Inflammatory macrophage (primary cell): ENCODE results near the gene TNP1.
A peak's percentile ranks its signal among the peaks of the same experiment; 100 is the strongest.

Source experiments
- DNase-seq, 2 donors: peaks; one replicate each; pipeline ENCODE4 v3.0.0-alpha.2; 2020 to 2022
- total RNA-seq, 18 experiments: gene quantifications; one replicate each; lab custom pipeline; 2026; ENCODE audit warnings: mixed read lengths in 6 of 18, inconsistent platforms in 2 of 18; lab: John Stamatoyannopoulos, UW

TNP1 gene, protein sequence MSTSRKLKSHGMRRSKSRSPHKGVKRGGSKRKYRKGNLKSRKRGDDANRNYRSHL
- 0 reads per million in 18 experiments for total RNA-seq

DNA sequence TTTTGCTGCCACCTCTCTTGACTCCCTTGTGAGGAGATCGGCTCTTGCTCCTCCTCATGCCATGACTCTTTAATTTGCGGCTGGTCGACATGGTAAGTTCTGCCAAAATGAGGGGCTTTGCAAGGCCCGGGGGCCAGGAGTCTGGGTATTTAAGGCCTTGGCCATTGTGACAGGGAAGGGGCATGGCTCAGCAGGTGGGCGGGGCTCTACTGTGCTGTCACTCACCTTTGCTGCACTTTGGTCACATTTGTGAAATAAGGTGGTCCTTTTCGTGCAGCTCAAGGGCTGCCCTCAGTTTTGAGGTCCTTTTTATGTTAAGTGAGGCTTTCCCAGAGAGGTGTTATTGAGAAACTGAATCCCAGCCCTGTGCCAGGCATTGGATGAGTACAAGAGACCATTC, at the start of gene TNP1:
TNP1 (minus strand) TSS at position 121 of the 400 bp plus-strand sequence; CDS start at position 91, 30 bp downstream.
- no peak for DNase-seq

DNA sequence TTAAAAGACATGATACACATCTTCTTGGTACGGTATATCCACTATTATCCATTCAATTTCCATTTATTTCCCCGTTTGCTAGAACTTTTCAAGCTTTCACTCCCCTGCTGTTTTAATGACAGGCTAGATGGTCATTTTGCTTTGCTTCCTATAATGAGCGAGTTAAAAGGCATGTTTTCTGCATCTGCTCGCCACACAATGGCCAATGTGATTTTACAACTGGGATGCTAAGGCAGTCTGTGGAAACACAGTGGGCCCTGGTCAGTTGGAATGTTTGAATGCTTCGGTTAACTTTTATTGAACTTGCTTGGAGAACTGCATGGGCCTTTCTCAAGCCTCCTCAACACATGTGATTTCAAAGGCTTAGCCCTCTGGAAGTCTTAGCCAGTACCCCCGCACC, 48.4 kb upstream of the TNP1 start:
- DNase-seq, result no peak

DNA sequence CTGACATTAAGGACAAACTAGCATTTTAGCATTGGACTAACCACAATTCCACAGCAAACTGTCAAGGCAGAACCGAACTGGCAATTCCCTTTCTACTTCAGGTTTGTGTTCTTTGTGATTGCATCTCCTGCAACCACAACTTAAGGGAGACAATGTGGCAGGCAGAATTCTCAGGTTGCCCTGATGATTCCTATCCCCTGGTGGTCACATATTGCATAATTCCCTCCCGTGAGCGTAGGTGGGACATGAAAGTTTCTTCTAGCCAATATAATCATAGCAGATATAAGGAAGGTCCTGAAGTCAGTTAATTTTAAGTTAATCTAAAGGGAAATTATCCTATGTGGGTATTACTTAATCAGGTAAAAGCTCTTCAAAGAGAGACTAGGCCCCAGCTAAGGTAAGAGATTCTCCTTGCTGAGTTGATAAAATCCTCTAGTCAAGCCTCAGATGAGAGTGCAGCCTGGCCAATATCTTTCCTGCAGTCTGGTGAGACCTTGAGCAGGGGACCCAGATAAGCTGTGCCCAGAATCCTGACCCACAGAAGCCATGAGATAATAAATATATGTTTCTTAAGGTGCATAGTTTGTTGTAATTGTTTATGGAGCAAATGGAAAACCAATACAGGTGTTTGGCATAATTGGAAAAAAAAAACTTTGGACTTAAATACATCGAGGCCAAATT, 45.9 kb upstream of the TNP1 start:
- no peak for DNase-seq

DNA sequence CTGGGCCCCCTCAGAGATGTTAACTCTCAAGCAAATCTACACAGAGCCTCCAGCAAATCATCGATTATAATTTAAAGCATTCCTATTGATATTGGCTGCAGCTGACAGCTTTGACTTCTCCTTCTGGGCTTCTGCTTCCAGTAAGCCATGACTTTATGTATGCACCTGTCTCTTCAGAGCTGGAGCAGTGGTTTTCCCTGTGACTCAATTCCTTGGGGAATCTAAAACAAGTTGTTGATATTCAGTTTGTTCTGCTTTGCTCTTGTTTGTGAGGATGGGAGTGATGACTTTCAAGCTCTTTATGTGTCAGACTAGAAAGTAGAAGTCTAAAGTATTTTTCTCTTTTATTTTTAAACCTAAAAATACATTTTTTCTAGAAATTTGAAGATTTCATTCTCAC, 45.1 kb upstream of the TNP1 start:
- DNase-seq, result no peak

DNA sequence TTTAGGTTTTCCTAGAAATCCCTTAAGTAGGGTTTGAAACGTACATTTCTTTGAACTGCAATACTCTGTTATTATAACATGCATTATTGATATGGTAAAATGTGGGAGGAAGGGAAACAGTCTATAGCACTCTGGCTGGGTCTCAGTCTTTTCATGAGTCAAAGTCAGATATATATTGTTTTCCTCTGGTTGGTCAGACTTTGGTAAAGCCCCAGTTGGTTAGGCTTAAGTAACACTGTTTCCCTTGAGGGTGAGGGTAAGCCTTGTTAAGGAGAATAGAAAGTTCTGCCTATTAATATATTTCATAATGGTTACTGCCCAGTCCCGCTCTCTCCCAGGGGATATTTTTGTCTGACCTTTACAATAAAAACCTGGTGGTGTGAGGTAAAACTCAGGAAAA, 44.7 kb upstream of the TNP1 start:
- no peak for DNase-seq

DNA sequence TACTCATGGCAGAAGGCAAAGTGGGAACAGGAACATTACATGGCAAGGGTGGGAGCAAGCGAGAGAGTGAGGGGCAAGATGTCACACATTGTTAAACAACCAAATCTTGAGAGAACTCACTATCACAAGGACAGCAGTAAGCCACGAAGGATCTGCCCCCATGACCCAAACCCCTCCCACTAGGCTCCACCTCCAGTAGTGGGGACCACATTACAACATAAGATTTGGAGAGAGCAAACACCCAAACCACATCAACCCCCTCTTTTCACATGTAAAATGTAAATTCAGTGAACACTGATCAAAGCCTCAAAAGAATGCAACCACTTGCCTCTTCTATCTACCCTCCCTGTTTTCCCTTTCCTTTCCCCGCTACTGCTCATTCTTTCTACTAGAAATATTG, 43.6 kb upstream of the TNP1 start:
- DNase-seq, result no peak

DNA sequence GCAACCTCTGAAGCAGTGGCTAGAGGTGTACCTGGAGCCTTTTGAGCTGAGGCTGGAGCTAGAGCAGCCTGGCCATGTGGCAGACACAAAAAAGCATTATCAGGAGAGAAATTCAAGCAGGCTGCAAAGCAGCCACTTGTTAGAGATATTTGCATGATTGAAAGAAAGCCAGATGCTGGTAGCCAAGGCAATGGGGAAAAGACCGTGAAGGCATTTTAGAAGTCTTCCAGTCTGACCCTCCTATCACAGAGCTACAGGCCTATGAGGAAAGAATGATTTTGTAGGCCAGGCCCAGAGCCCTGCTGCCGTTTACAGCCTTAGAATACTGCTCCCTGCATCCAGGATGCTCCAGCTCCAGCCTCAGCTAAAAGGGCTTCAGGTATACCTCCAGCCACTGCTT, 41.4 kb upstream of the TNP1 start:
- no peak for DNase-seq

DNA sequence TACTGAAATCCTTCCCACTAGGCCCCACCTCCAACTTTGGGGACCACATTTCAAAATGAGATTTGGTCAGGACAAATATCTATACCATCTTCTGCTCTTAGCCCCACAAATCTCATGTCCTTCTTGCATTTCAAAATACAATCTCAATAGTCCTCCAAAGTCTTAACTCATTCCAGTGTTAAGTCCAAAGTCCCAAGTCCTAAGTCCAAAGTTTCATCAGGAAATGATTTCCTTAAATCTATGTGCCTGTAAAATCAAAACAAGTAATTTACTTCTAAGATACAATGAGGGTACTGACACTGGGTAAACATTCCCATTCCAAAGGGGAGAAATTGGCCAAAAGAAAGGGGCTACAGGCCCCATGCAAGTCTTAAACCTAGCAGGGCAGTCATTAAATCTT, 40.5 kb upstream of the TNP1 start:
- DNase-seq, result no peak

DNA sequence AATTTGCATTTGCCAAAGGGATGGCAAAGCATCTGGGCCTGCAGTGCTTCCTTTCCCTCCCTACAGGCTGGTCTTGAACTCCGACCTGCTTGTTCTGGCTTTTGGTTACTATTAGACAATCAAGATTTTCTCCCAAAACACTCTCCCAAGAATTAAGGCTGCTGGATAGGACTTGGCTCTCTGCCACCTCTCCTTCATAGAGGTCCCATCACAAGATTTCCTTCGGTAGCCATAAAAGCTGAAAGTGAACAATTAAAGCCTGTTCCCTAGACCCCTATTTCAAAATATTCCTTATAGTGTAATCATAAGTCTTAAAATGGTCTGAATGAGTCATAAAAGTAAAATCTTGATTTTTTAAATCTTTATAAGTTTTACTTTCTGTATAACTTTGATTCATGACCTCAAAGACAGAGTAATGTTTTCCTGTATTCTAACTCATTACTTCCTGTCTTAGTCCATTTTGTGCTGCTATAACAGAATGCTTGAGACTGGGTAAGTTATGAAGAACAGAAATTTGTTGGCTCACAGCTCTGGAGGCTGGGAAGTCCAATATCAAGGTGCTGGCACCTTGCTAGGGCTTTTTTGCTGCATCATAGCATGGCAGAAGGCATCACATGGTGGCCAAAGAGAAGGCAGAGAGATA, 37.8 kb upstream of the TNP1 start:
- DNase-seq, result no peak

DNA sequence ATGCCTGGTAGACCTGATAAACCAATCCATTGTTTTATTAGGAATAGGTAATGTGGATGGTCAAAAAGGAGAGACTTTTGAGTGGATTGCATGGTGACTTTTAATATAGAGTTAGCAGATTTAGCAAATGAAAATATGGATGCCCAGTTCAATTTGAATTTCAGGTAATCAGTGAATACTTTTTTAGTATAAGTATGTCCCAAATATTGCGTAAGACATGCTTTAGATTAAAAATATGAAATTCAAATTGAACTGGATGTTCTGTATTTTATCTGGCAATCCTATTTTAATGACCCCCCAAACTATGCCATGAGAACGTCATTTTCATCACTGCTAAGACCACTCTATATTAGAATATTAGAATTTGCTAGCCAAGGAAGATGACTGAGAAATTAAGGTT, 30.3 kb upstream of the TNP1 start:
- no peak for DNase-seq

DNA sequence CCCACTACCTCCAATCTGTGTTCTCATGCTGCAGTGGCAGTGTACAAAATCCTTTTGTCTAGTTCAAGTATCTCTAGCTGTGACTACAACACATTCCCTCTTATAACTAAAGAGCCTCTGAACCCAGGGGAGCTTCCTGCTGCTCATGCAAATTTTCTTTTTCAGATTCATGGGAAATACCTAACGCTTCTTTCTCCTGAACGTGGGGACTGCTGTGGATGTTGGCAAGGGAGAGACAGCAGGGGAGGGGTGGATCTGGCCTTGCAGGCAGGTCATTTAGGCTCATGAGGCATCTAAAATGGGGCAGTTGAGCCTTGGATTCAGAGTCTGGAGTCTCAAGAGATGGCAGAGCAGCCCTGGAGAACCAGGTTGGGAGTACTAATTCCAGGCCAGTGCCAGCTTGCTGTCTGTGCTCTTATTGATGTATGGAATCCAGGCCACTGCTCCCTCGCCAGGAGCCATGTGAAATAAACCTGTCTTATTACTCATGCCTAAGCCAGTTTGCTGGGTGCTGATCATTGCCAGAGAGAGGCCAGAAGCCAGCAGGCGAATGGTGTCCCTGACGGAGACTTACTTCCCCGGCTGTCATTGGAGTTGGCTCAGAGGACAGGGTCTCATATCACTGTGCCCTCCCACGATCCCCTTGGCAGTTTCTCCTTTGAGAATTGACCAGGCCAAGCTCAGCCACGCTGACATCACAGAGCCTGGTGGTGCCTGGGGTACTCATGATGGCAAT, 29.2 kb upstream of the TNP1 start:
- DNase-seq, result no peak

DNA sequence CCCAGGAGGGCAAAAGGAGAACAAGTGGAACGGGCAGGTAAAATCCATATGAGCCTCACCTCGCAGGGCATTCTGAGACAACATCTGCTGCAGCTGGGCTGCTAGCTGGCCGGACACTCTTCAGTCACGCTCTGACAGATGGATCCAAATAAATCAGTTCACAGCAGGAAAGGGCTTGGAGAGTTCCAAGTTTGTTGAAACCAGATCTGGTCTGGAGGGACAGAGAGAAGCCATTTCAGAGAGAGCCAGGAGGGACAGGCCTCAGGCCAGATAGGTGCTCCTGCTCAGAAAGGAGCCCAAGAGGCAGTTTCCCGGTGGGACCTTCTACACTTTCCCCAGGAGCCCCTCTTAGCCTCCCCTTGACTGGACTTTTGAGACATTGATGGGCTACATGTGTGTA, 28.2 kb upstream of the TNP1 start:
- no peak for DNase-seq

DNA sequence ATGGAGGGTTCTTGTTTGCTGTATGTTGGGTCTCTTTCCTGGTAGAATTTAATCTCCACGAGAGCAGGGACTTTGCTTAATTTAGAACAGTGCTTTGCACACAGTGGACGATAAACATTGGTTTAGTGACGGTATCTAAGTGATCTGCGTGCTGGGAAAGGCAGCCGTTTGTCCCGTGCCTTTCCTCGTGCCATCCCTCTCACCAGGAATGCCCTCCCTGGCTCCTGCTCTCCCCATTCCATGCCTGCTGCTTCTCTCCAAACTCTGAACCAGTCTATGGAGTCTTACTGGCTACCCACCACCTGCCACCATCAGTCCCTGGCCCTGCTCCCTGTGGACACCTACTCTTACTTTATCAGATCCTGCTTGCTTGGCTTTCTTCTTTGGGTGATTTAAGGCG, 27.3 kb upstream of the TNP1 start:
- DNase-seq, result no peak

DNA sequence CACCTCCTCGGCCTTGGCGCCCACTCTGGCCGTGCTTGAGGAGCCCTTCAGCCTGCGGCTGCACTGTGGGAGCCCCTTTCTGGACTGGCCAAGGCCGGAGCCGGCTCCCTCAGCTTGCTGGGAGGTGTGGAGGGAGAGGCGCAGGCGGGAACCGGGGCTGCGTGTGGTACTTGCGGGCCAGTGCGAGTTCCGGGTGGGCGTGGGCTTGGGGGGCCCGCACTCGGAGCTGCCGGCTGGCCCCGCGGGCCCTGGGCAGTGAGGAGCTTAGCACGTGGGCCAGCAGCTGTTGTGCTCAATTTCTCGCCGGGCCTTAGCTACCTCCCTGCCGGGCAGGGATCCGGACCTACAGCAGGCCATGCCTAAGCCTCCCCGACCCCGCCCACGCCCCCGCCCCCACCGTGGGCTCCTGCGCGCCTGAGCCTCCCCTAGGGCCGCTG, 25.3 kb upstream of the TNP1 start:
- no peak for DNase-seq

DNA sequence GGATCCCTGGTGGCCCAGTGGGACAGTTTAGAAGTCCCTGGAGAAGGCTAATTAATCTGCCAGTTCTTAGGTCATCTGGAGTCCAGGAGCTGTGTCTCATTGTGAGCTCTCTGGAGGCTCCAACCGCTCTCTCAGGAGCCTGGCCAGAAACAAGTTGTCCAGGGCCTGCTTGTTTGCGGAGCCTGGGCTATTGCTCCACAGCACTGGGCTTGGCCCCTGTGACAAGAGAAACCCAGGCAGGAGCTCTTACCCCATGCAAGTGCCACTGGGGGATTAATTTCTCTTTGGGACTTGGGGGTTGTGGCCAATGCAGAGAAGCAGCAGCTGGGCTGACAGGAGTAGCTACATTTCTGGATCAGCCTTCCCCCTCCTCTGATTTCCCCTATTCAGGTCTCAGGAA, 24.5 kb upstream of the TNP1 start:
- DNase-seq, result no peak

DNA sequence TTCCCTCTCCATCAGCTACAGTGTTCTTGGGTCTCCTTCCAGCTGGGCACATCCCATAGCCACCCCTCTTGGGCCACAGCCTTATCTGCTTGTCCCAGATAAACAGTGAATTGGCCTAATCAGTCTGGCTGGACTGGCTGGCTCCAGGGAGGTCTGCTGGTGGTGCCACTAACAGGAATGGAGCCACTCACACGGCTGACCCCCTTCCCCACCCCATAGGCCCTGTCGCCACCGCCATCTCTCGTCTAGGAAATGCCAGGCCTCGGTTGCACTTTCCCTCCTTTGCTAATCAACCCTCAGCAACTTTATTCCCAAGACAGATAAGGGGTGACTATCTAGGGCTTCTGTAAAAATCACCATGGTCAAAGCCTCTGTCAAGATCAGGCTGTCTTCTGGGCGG, 23.0 kb upstream of the TNP1 start:
- no peak for DNase-seq

DNA sequence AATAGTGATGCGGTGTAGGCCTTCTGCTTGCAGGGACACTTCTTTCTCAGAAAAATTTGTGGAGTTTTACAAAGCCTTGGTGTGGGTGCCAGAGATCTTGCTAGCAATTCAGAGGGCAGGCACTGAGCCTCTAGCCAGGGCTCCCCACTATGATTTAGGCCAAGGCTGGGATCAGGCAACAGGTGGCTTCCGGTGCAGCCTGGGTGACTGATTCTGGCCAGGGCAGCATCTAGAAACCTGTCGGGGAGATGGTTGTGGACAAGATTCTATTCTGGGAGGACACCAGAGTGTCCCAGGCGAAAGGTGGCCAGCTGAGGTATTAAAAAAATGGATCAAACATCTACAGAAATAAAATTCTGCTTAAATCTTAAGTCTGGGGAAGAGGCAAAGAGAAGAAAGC, 21.5 kb upstream of the TNP1 start:
- no peak for DNase-seq

DNA sequence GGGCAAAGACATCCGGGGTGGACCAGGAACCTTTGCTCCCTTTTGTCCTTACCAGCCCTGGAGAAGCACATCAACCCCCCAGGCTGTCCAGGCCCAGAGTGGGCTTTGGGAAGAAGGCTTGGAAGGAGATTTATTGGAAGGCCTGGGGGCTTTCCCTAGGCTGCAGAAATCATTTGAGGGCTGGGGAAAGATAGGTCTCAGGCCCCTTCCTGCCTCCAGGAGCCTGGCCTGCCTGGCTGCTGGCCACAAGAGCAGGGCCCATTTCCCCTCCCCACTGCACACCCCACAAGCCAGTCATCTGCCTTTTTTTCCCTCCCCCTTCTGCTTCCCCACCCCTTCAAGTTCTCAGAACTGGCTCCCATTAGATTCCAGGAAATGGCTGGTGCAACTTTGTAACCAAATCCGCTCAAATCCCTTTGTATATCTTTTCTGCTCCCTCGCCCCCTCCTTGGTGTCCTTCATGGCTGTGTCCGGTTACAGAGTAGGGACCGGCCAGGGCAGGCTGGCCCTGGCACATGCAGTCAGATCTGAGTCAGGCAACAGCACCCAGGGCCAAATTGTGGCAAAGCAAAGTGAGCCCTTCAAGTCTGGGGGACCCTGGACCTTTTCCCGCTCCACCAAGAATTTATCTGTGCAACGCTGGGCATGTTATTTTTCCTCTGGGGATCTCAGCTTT, 20.8 kb upstream of the TNP1 start:
- peak; percentile 20 to 63 for DNase-seq

DNA sequence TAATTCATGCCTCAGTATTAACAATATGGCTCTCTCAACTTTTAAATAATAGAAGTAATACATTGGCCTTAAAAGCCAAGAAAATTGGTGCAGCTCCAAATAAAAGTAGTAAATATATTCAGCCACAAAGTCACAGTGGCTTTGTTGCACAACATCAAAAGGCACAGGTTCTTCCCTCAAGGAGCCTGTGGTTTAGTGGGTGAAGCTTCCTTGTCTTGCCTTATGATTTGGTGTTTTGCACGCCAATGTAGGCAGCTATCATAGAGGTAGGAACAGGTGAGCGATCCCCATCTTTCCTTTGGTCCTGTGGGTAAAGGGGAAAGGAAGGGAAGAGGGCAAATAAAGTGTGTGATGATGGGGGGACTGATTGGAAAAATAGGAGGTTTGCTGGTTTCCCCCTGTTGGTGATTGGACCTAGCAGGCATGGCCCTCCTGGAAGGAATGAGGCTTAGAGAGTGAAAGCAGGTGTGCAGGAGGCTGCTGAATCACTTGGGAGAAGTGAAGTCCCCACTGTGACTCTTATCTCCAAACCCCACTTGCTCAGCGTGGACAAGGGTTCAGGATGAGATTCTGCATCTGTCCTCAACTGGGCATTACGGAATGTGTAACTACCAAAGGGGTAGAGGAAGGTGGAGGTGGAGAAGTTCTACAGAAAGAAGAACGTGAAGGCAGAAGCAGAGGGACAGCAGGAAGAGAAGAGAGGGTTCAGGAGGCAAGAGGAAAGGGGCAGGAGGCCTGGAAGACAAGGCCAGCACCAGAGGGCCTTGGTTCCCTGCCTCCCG, 20.1 kb upstream of the TNP1 start:
- DNase-seq, result no peak

DNA sequence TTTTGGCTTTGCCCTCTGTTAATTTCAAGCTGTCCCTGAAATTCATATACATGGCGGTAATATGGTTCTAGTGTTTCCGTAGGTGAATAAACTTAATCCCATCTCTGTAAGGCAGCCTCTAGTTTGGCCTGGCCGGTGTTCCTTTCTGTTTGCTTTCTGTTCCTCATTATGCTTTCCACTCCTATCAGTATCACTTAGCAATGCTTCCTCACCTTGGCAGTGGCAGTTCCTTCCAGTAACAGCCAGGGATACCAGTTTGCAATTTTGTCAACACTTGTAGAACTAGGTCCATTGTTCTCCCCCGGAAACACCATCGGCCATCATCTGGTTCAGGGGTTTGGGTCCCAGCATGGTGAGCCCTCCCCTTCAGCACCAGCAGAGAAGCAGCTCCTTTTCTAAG, 18.2 kb upstream of the TNP1 start:
- DNase-seq, result no peak

DNA sequence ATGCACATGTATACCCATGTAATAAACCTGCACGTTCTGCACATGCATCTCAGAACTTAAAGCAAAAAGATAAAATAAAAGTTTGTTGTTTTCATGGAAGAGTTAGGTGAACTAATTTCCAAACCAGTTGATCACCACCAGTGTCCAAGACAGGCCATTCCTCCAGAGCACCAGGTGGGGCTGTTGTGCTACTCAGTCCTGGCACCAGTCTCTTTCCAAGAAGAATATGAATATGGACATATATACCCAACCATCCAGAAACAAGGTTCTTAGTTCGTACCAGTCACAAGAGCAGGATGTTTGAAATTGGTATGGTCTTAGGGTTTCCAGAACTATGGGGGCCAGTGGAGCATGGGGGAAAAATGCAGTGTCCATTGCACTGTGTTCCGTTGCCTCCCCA, 17.2 kb upstream of the TNP1 start:
- peak; percentile 3 to 9 for DNase-seq

DNA sequence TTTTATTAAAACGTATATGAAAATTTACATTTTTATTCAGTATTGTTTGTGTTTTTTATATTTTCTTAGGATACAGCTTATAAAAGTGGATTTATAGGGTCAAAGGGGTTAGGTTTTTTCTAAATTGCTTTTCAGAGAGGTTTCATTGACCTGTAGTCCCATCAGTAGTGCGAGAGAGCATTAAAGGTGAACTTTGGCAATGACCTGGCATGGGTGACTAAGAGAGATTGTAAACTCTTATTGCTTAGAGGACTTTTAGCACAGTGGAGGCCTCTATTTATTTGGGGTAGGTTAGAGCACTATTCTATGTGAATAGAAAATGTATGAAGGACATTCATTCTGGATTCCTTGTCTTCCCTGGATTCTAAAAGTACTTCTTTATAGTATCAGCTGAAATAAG, 16.0 kb upstream of the TNP1 start:
- no peak for DNase-seq
